ENCODE data around the gene TSC2.
"Not testable (repeated sequence)": the region's sequence is repeated elsewhere in the genome, so short reads cannot be mapped to it uniquely, and the experiment has no call there.

DNA sequence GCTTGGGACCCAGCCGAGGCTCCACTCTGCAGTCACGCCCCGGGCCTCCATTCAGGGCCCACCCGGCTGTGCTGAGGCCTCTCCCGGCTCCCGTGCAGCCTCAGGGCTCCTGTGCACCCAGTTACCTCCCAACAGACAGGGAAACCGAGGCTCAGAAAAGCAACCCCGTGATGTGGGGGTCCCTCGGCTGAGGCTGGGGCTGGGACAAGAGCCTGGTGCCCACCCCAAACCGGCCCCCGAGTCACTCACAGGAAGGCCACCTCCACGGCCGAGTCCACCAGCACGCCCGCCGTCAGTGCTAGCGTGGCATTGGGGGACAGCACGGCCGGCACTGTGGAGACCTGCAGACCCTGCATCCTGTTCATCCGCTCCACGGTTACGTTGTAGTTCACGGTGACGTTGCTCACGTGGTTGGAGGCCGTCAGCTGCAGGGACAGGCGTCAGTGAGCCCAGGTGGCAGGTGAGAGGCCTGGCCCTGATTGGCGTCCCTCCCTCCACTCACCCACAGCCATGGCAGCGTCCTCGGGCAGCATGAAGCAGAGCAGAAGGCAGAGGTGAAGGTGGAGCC is 64.8 kb downstream of the TSC2 start:
- TF ChIP-seq, protein P1, sequence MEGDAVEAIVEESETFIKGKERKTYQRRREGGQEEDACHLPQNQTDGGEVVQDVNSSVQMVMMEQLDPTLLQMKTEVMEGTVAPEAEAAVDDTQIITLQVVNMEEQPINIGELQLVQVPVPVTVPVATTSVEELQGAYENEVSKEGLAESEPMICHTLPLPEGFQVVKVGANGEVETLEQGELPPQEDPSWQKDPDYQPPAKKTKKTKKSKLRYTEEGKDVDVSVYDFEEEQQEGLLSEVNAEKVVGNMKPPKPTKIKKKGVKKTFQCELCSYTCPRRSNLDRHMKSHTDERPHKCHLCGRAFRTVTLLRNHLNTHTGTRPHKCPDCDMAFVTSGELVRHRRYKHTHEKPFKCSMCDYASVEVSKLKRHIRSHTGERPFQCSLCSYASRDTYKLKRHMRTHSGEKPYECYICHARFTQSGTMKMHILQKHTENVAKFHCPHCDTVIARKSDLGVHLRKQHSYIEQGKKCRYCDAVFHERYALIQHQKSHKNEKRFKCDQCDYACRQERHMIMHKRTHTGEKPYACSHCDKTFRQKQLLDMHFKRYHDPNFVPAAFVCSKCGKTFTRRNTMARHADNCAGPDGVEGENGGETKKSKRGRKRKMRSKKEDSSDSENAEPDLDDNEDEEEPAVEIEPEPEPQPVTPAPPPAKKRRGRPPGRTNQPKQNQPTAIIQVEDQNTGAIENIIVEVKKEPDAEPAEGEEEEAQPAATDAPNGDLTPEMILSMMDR (IDR thresholded peaks at IDR 0.05): not testable (repeated sequence)
- TF ChIP-seq ZFX (IDR thresholded peaks at IDR 0.05; ENCODE audit: borderline replicate concordance): not testable (repeated sequence)

Data from 22Rv1 (cell line).